Activated CD8-positive, alpha-beta memory T cell treated with anti-CD3 and anti-CD28 coated beads for 48 hours (primary cell): ENCODE data around the gene MYO5B.

Source experiments
- DNase-seq, 3 experiments: peaks; one replicate each; pipeline ENCODE4 v3.0.0-alpha.2; 2020; ENCODE audit warnings: low read depth in 2 of 3, low spot score in 2 of 3

Gene MYO5B

GRCh38 chr18:50152900-50153299, 42.0 kb downstream of the MYO5B start:
- DNase-seq, result no peak

- DNase-seq, result no peak
These were observed 43.0 kb downstream of the MYO5B start for GRCh38 chr18:50151926-50152325.

- no peak for DNase-seq
These were observed 50.4 kb downstream of the MYO5B start for GRCh38 chr18:50144540-50144939.

- no peak for DNase-seq
These were observed 51.1 kb downstream of the MYO5B start for GRCh38 chr18:50143886-50144285.

- DNase-seq, result no peak
These were observed 51.7 kb downstream of the MYO5B start for GRCh38 chr18:50143294-50143693.

- no peak for DNase-seq
These were observed 52.4 kb downstream of the MYO5B start for GRCh38 chr18:50142441-50143120.

- no peak for DNase-seq
These were observed 56.5 kb downstream of the MYO5B start for GRCh38 chr18:50138181-50139064.

- DNase-seq, result no peak
These were observed 59.0 kb downstream of the MYO5B start for GRCh38 chr18:50135903-50136302.

GRCh38 chr18:50133526-50133925, 61.4 kb downstream of the MYO5B start:
- no peak for DNase-seq

GRCh38 chr18:50131591-50131990, 63.4 kb downstream of the MYO5B start:
- no peak for DNase-seq

- no peak for DNase-seq
These were observed 66.3 kb downstream of the MYO5B start for GRCh38 chr18:50128506-50129271.

- no peak for DNase-seq
These were observed 67.3 kb downstream of the MYO5B start for GRCh38 chr18:50127516-50128210.

- no peak for DNase-seq
These were observed 68.5 kb downstream of the MYO5B start for GRCh38 chr18:50126471-50126870.

GRCh38 chr18:50125456-50125855, 69.5 kb downstream of the MYO5B start:
- no peak for DNase-seq

GRCh38 chr18:50119296-50119695, 75.7 kb downstream of the MYO5B start:
- DNase-seq, result no peak

- DNase-seq, result no peak
These were observed 77.1 kb downstream of the MYO5B start for GRCh38 chr18:50117863-50118262.

- no peak for DNase-seq
These were observed 79.9 kb downstream of the MYO5B start for GRCh38 chr18:50115095-50115494.

GRCh38 chr18:50114448-50114847, 80.5 kb downstream of the MYO5B start:
- DNase-seq, result no peak

- DNase-seq, result no peak
These were observed 81.2 kb downstream of the MYO5B start for GRCh38 chr18:50113726-50114125.

- DNase-seq, result no peak
These were observed 83.5 kb downstream of the MYO5B start for GRCh38 chr18:50111398-50111797.

- no peak for DNase-seq
These were observed 87.4 kb downstream of the MYO5B start for GRCh38 chr18:50107468-50107977.
